ENCODE results near the gene HDAC1.
A peak's percentile ranks its signal among the peaks of the same experiment; 100 is the strongest.

DNA sequence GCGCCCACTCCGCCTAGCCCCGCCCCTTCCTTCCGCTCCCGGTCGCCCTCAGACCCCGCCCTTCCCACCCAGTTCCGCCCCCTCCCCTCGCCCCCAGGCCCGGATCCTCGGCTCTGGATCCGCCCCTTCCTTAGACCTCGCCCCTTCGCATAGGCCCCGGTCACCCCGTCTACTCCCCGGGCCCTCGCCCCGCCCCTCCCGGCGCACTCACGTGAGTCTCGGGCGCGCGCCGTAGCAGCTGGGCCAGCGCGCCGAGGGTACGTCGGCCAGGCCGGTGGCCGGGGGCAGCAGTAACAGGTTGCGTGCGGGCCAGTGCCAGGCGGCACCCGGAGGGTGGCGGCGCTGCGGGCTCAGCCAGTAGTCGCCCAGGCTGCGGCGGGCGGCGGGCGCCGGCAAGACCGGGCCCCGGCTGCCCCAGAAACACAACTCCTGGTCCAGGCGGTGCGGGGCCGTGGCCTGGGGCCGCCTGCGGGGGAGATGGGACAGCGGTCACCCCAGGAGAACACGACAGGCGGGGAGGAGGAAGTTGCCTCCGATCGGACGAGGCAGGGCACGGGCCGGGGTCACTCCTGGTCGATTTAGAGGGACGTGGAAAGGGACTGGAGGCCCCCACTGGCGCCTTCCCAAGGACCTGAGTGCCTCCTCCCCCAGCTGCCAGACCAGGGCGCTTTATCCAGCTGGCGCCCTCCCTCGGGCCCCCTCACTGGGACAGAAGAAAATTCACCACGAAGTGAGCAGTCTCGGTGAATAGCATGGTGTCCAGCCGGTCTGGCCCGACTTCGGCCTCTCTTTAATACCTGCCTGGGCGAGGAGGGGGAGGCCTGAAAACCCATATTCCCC, 59.7 kb downstream of the HDAC1 start:
- TF ChIP-seq SMC3 (IDR thresholded peaks at IDR 0.05; ENCODE audit: low read depth, low read length), result no peak
- TF ChIP-seq CTCF (conservative IDR thresholded peaks at IDR 0.05; ENCODE audit: low read depth, low read length), result no peak
- TF ChIP-seq, protein P1, sequence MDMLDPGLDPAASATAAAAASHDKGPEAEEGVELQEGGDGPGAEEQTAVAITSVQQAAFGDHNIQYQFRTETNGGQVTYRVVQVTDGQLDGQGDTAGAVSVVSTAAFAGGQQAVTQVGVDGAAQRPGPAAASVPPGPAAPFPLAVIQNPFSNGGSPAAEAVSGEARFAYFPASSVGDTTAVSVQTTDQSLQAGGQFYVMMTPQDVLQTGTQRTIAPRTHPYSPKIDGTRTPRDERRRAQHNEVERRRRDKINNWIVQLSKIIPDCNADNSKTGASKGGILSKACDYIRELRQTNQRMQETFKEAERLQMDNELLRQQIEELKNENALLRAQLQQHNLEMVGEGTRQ (IDR thresholded peaks at IDR 0.05; ENCODE audit: low read depth, low read length), result peak; percentile 30; the same call in 1 of the 2 replicates
- TF ChIP-seq POLR2A (IDR thresholded peaks at IDR 0.05; ENCODE audit: low read depth, low read length), result peak; percentile 85

Measured in IMR-90 (cell line).